Pancreas (tissue), 10 donors: ENCODE data around the gene DDX54. TPM values are rescaled to one million over a fixed set of nuclear protein-coding genes. Genes with fewer than 3 reads are reported as not detected.
A peak's percentile ranks its signal among the peaks of the same experiment; 100 is the strongest.

Experiments
- ATAC-seq, 4 donors: fragments of 200-7000 bp; cut with Tn5 transposase; one replicate each; pipeline versions ENCODE4 v1.8.0 to v1.9.1; 2020; ENCODE audit warnings: mild to moderate bottlenecking in 4 of 4, moderate library complexity in 4 of 4
- DNase-seq, 6 donors: peaks; one replicate each; pipeline ENCODE4 v3.0.0-alpha.2; 2020
- FAIRE-seq: peaks from 2 replicates; lab custom pipeline; 2012; peaks lifted over from hg19 to GRCh38; lab: Jason Lieb, UNC
- H3K27ac ChIP-seq, 4 donors: fragments of 200-600 bp; sonication (generic); 1 replicate in 3 of 4; 2 replicates in 1 of 4; pipeline versions ENCODE4 v1.5.0 to v1.8.0; 2020
- H3K27me3 ChIP-seq, 4 donors: fragments of 200-600 bp; one replicate each; pipeline ENCODE4 v1.8.0; 2021
- H3K36me3 ChIP-seq, 3 donors: fragments of 200-600 bp; sonication (generic) in 1 of 3; one replicate each; pipeline versions ENCODE4 v1.5.0 to v1.8.0; 2020 to 2021
- H3K4me1 ChIP-seq, 3 donors: fragments of 200-600 bp; one replicate each; pipeline ENCODE4 v1.8.0; 2021
- H3K4me3 ChIP-seq, 4 donors: fragments of 200-600 bp; sonication (generic) in 2 of 4; one replicate each; pipeline versions ENCODE4 v1.5.0 to v1.8.0; 2020 to 2021
- H3K9me3 ChIP-seq, 4 donors: fragments of 200-600 bp; one replicate each; pipeline ENCODE4 v1.8.0; 2021
- CTCF ChIP-seq, 4 donors: fragments of 200-600 bp; sonication (generic) in 3 of 4; IDR thresholded peaks; one replicate each; pipeline versions ENCODE4 v1.5.0 to v1.8.0; 2021; ENCODE audit warnings: antibody characterized with exemption in 4 of 4
- WGBS, 2 donors: extraction: QIAGEN DNeasy Blood & Tissue Kit; methylation state at CpG; one replicate each; pipeline ENCODE4 v1.1.7; 2013; 5-methylcytosine and 5-hydroxymethylcytosine counted together
- intact Hi-C, 3 donors: fragments of 100-400 bp; cut with DNase I; formaldehyde crosslinking; loops; one replicate each; pipeline versions ENCODE4 v1.11.1 to v1.14.2; 2022
- polyA plus RNA-seq, 2 donors: library from polyadenylated mRNA; stranded (reverse); fragments of 200-250 nt; gene quantifications; one replicate each; pipeline ENCODE4 v1.2.3, GENCODE V29; 2013
- total RNA-seq, 6 donors: library from RNA; stranded (reverse); fragmentation: NEBNext Ultra II Directional in 4 of 6; extraction: Animal tissue kit (Norgen Biotek cat#: 25700) in 4 of 6; gene quantifications; one replicate each; pipeline versions ENCODE4 v1.2.1 to v1.2.4, GENCODE V29; 2021 to 2023
- donor health status: healthy with polysubstance abuse.
- donor health status: DM: no; HTN: no; CAD: no; lungs with moderate emphysema.
- donor health status: DM: no; HTN: no; CAD: no.
- donor health status: control.
- donor health status: control.
- donor health status: Bipolar disorder and iron deficiency.
- donor health status: DM: yes; HTN: yes; CAD: no.
- donor health status: DM: no; HTN: no; CAD: no.
- donor health status: DM: no; HTN: no; CAD: no.
- donor health status: DM: yes; HTN: yes; CAD: no.

Gene DDX54
- total and polyA plus RNA-seq, 8 donors, result 30.0 to 71.4 (median 54.6) TPM

- no peak overlapping the region for H3K27ac ChIP-seq
- DNase-seq, result peak in 1 of 6 donors; percentile 64
- no peak for FAIRE-seq
- no peaks in the 10 kb centered on the region for H3K27me3 ChIP-seq
- H3K4me1 ChIP-seq, result no peaks in the 10 kb centered on the region
- H3K4me3 ChIP-seq, result no peak overlapping the region
- ATAC-seq, result peak in 2 of 4 donors; percentile 74 to 75
- WGBS, 2 donors, result 59 to 61% methylated on average over 18 of the region's 18 CpGs
- TF ChIP-seq CTCF (IDR thresholded peaks at IDR 0.05), result no peak
- intact Hi-C loops, result no loop called here
- no peaks in the 10 kb centered on the region for H3K9me3 ChIP-seq
- no peaks in the 10 kb centered on the region for H3K36me3 ChIP-seq
These were observed 54.7 kb downstream of the DDX54 start for GRCh38 chr12:113130457-113131135.

GRCh38 chr12:113129664-113130456 lies 55.4 kb downstream of the DDX54 start:
- H3K4me1 ChIP-seq, result no peaks in the 10 kb centered on the region
- H3K27ac ChIP-seq, result no peak overlapping the region
- DNase-seq (peak in 1 of 6 donors; percentile 16), ATAC-seq (no peak), FAIRE-seq (no peak)
- no peak overlapping the region for H3K4me3 ChIP-seq
- intact Hi-C loops, result no loop called here
- no peak for TF ChIP-seq CTCF (IDR thresholded peaks at IDR 0.05)
- no peaks in the 10 kb centered on the region for H3K36me3 ChIP-seq
- H3K27me3 ChIP-seq, result no peaks in the 10 kb centered on the region
- H3K9me3 ChIP-seq, result no peaks in the 10 kb centered on the region
- 72 to 78% methylated on average over 17 of the region's 17 CpGs for WGBS, 2 donors

- ATAC-seq (no peak), DNase-seq (peak in 1 of 6 donors; percentile 5), FAIRE-seq (no peak)
- no peak for TF ChIP-seq CTCF (IDR thresholded peaks at IDR 0.05)
- WGBS, 2 donors, result 64 to 73% methylated on average over 9 of the region's 9 CpGs
- H3K27me3 ChIP-seq, result no peaks in the 10 kb centered on the region
- intact Hi-C loops, result no loop called here
- no peaks in the 10 kb centered on the region for H3K4me1 ChIP-seq
- no peaks in the 10 kb centered on the region for H3K9me3 ChIP-seq
- H3K27ac ChIP-seq, result no peak overlapping the region
- H3K4me3 ChIP-seq, result no peak overlapping the region
- no peaks in the 10 kb centered on the region for H3K36me3 ChIP-seq
These were observed 56.2 kb downstream of the DDX54 start for GRCh38 chr12:113128802-113129663.

GRCh38 chr12:113127791-113128199 lies 57.5 kb downstream of the DDX54 start:
- TF ChIP-seq CTCF (IDR thresholded peaks at IDR 0.05), result no peak
- ATAC-seq, result no peak
- Histone ChIP-seq H3K9me3 (no peaks in the 10 kb centered on the region), H3K27ac (no peak overlapping the region), H3K4me1 (no peaks in the 10 kb centered on the region), H3K27me3 (no peaks in the 10 kb centered on the region), H3K36me3 (no peaks in the 10 kb centered on the region), H3K4me3 (no peak overlapping the region)
- intact Hi-C loops, result no loop called here
- DNase-seq, result peak in 1 of 6 donors; percentile 23
- WGBS, 2 donors, result 40 to 43% methylated on average over 14 to 15 of the region's 15 CpGs
- FAIRE-seq, result no peak
